ENCODE data around the gene DRD3. TPM values are rescaled to one million over a fixed set of nuclear protein-coding genes. Genes with fewer than 3 reads are reported as not detected.

Gene DRD3
- not detected in 2 replicates for total RNA-seq

GRCh38 chr3:114178770-114179368 lies at the start of gene DRD3:
DRD3 (minus strand) TSS chr3:114179052; CDS start chr3:114171992, 7,060 bp downstream.

Other genes starting within 250 kb of the DRD3 start
- 0.89 and 1.0 TPM in 2 replicates for gene ZDHHC23, start 231.0 kb downstream of the DRD3 start, total RNA-seq
- gene CCDC191, start 122.5 kb downstream of the DRD3 start, total RNA-seq: 1.2 and 2.3 TPM in 2 replicates
- gene QTRT2, start 122.3 kb downstream of the DRD3 start, total RNA-seq: 17.8 and 20.6 TPM in 2 replicates
- not detected in 2 replicates for gene ZNF80, start 58.5 kb upstream of the DRD3 start, total RNA-seq
- not detected in 2 replicates for gene TIGIT, start 115.0 kb upstream of the DRD3 start, total RNA-seq

Data from smooth muscle cell of the umbilical artery (primary cell).